Stimulated activated CD8-positive, alpha-beta memory T cell treated with anti-CD3 and anti-CD28 coated beads, Interleukin-12 subunit alpha, Interleukin-12 subunit beta, amount 100 ng/mL, for 24 hours (primary cell): ENCODE measurements around the gene PCNX2.
"Not testable (repeated sequence)": the region's sequence is repeated elsewhere in the genome, so short reads cannot be mapped to it uniquely, and the experiment has no call there.

Source experiments
- DNase-seq: peaks from one replicate; pipeline ENCODE4 v3.0.0-alpha.2; 2020; ENCODE audit errors: extremely low read depth

Gene PCNX2

GRCh38 chr1:233224311-233224710 lies 71.2 kb downstream of the PCNX2 start:
- DNase-seq, result no peak

GRCh38 chr1:233217832-233218231 lies 77.7 kb downstream of the PCNX2 start:
- no peak for DNase-seq

DNA sequence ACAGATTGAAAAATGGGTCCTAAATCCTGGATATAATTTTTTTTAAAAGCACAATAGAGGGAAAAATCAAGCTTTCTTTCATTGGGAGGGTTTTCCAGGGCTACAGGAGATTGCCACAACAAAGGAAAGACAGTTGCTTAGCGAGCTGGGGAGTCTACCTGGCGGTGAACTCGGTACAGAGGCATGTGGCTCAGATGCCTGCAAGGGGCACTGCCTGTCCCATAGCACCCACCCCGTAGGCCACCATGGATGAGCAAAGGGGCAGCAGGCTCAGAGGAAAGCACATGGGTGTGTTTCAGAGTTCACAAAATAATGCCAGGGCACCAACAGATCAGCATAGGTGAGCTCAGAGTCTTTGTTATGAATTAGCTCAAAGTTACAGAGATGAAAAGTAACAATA lies 79.5 kb downstream of the PCNX2 start:
- no peak for DNase-seq

DNA sequence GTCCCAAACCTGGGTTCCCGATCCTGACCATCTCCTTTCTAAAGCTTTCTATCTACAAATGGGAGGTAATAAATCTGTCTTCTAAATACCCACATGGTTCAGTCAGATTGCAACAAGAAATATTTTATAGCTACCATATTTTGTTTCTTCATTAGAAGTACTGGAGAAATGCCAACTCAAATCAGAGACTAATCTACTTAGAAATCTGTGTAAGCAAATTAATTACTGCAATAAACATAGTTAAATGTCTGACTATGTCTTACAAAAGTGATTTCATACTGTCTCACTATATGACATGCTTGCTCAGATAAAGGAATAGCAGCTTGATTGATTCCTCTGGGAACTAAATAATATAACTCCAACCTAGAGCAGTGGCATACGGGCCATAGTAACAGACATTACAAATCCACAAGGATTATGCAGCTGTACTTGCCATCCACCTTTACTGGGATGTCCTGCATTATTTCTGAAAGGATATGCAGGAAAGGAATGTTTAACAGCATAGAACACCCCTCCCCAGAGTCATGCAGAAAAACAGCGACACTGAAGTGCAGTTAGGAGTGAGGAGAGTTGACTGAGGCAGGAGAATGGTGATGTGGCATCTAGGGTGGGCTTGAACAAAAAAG lies 80.3 kb downstream of the PCNX2 start:
- no peak for DNase-seq

DNA sequence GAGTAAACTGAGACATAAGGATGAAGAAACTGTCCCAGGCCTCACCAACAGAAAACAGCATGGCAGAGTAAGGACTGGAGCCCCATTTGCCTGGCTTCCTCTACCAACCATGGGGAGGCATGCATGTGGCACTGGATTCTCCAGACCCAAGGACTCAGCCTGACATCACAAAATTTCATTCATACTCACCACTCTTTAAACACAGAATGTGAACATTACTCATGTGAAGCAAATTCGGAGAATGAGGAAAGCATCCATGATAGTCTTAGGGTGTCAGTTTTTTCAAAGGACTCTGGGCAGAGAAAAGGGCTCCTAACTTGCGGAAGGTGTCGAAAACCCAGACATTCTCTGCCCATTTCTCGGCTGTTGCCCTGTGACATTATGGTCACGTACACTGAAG lies 83.9 kb downstream of the PCNX2 start:
- no peak for DNase-seq

- DNase-seq, result no peak
Measured at GRCh38 chr1:233211106-233211505, 84.4 kb downstream of the PCNX2 start.

GRCh38 chr1:233209481-233209880 lies 86.0 kb downstream of the PCNX2 start:
- DNase-seq, result no peak

DNA sequence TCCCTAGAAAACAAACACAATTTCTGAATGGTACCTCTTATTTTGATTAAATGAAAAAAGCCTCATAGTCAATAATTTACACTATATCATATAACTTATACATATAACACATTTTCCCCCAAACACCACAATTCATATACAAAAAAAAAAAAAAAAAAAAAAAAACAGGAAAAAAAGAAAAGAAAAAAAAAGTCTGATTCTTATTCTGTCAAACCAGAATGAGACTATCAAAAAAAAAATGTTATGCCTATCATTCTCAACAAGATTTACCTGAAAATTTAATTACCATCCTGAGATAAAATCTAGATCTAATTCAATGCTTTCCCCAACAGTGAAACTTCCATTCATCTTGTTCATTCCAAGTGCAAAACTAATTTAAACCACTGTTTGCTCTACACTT lies 86.8 kb downstream of the PCNX2 start:
- no peak for DNase-seq

DNA sequence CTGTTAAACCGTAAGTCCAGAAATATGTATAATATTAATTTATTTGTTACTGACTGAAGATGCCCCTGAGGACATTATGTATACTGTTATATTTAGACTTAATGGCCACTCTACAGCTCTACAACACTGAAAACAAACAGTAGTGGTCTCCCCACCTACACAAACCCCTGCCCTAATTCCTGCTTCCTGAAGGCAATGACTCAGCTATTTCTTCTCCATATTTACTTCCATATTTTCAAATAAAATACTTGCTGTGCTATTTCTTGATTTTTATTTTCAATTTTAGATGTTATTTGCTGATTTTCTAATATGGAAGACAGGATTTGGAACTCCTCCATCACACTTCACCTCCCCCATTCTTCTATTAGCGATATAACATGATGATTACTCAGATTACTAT lies 97.6 kb downstream of the PCNX2 start:
- no peak for DNase-seq

- no peak for DNase-seq
Measured at GRCh38 chr1:233193741-233194140, 101.8 kb downstream of the PCNX2 start.

DNA sequence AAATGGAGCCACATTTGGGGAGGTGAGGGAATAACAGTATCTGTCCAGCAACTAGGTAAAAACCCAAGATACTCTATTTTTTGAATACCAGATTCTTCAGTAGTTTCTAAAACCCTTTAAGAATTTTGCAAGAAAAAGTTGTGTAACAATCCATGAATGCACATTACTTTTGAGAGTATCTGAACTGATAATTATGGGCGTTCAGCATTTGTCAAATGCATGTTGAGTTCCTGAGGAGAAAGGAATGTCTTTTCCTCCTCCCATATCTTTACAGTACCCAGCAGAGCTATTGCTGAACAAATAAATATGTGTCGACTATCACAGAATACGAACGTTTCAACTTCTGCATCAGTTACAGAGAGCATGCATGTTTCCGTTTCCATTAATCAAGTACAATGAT lies 104.5 kb downstream of the PCNX2 start:
- DNase-seq, result no peak

DNA sequence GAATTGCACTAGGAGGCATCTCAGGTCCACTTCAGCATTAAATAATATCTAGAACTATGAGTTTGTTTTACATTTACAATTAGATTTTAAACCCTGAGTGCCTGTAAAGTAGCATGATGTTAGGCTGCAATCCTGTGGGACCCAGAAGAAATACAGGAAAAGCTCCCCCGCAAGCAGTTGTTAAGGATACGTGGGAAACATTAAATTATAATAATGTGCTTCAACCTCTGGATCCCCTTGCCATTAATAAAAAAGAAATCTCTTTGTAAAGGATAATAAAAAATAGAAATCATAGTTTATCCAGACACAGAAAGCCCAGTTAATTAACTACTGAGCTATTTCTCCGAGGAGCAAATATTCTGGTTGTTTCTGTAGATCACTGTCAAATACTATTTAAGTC lies 106.0 kb downstream of the PCNX2 start:
- no peak for DNase-seq

DNA sequence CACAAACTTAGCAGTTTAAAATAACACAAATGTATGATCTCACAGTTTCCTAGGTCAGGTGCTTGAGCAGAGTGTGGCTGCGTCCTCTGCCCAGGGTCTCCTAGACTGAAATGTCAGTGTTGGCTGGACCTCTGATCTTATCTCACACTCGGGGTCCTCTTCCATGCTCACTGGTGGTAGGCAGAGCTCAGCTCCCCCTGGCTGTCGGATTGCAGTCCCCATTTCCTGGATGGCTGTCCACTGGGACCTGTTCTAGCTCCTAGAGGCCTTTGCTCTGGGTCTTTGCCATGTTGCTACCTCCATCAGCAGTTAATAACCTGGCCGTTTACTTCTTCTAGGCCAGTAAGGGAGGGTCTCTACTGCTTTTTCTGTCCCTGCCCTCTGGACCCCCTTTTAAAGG lies 107.5 kb downstream of the PCNX2 start:
- no peak for DNase-seq

GRCh38 chr1:233183226-233184020 lies 112.1 kb downstream of the PCNX2 start:
- no peak for DNase-seq

- no peak for DNase-seq
Measured at GRCh38 chr1:233182587-233182986, 112.9 kb downstream of the PCNX2 start.

- no peak for DNase-seq
Measured at GRCh38 chr1:233180641-233181364, 114.7 kb downstream of the PCNX2 start.

- DNase-seq, result not testable (repeated sequence)
Measured at GRCh38 chr1:233179638-233180037, 115.9 kb downstream of the PCNX2 start.

DNA sequence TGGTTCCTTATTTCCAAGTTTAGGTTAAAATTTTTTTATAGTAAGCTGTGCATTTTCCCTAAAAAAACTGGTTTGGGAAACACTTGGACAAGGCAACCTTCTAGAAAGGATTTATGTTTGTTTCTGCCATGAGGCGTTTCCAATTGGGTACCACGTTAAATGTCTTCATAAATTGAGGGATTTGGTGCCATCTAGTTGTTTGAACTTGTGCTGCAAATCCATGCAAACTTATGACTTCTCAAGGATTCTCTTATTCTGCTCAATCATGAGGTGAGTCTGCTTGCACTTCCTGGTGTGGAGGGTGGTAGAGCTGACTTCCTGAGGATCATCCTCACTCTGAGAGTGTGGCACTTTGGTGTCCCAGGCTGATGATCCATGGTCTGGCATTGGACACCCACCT lies 123.3 kb downstream of the PCNX2 start:
- no peak for DNase-seq

DNA sequence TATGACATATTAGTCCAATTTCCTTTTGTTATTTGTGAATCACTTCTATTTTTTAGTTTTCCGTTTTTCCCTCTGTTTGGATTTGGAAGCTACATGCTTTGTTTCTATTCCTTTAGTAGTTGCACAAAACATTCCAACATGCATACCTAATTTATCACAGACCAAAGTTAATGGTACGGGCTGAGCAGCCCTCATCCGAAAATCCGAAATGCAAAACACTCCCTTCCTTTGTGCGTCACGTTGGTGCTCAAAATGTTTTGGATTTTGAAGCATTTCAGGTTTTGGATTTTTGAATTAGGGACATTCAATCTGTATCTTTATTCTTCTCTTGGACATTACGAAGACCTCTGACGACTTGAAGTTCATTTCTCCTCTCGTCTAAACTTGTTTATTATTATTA lies 124.8 kb downstream of the PCNX2 start:
- no peak for DNase-seq

DNA sequence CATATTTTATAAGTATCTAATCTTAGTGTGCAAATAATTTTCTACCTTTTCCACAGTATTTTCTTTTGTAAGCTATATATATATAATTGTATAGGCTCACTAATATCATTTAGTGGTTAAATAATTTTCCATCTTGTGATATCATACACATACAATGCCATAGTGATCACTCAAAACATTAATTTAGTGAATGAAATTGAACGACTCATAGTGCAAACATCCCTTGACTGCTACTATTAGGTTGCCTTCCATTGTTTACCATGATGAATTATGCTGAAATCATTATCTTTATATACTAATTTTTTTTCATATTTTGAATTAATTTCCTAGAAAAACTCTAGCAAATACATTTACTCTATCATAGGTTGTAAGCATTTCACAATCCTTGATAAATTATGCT lies 127.1 kb downstream of the PCNX2 start:
- no peak for DNase-seq

DNA sequence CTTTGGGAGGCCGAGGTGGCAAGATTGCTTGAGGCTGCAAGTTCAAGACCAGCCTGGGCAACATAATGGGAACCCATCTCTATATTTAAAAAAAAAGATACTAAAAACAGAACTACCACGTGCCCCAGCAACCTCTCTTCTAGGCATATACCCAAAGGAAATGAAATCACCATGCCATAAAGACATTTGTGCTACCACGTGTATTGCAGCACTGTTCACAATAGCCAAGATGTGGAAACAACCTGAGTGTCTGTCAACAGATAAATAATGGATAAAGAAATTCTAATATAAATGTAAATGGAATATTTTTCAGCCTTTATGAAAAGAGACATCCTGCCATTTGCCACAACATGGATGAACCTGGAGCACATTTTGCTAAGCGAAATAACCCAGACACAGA lies 128.6 kb downstream of the PCNX2 start:
- DNase-seq, result no peak

- DNase-seq, result no peak
Measured at GRCh38 chr1:233163696-233164095, 131.8 kb downstream of the PCNX2 start.

DNA sequence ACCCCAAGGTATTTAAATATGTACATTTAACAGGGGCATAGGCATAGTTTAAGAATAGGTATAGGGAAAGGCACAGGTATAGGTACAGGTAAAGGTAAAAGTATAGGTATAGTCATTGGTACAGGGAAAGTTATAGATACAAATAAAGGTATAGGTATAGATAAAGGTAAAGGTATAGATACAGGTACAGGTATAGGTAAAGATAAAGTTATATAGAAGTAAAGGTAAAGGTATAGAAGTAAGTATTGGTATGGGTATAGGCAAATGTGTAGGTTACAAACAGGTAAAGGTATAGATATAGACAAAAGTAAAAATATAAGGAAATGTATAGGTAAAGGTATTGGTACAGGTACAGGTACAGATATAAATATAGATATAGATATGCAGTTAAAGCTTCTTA lies 137.2 kb downstream of the PCNX2 start:
- DNase-seq, result no peak
